Fibroblast of villous mesenchyme (primary cell): ENCODE results near the gene CD93. TPM values are rescaled to one million over a fixed set of nuclear protein-coding genes. Genes with fewer than 3 reads are reported as not detected.

Source experiments
- DNase-seq: peaks from one replicate; pipeline ENCODE4 v3.0.0-alpha.2; 2010; ENCODE audit warnings: low read depth
- H3K4me3 ChIP-seq: 2 replicates; pipeline ENCODE4 v1.5.1; 2011; ENCODE audit warnings: low read depth, mild to moderate bottlenecking, low read length
- total RNA-seq: library from RNA; depleted of rRNA; stranded (reverse); fragments of >200 nt; gene quantifications from 2 replicates; pipeline ENCODE4 v1.2.3, GENCODE V29; 2012
- TF ChIP-seq, protein P1 (sequence below): IDR thresholded peaks from 2 replicates; pipeline ENCODE4 v1.5.1; 2012; ENCODE audit warnings: low read depth, mild to moderate bottlenecking, low read length; ENCODE audit not compliant: insufficient read depth

The CD93 gene
- total RNA-seq, 1 donor: under 0.01 TPM

DNA sequence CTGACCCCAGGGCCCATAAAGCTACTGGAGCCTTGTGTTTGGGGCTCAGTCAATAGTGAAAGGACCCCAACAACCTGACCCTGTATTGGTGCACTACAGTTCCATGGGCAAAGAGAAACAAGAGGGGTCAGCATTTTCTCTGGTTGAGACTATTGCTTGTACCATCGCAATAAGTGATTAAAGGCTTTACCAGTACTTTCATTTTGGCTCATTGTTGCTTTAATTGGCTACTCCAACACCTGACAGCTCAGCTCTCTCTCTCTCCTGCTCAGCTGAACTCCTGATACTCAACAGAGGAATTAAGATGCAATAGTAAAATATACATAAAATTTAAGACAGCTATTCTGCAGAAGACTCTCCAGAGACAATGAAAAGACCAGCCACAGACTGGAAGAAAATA lies 17.8 kb downstream of the CD93 start:
- no peak for DNase-seq
- H3K4me3 ChIP-seq: no peak overlapping the region
- TF ChIP-seq, protein P1, sequence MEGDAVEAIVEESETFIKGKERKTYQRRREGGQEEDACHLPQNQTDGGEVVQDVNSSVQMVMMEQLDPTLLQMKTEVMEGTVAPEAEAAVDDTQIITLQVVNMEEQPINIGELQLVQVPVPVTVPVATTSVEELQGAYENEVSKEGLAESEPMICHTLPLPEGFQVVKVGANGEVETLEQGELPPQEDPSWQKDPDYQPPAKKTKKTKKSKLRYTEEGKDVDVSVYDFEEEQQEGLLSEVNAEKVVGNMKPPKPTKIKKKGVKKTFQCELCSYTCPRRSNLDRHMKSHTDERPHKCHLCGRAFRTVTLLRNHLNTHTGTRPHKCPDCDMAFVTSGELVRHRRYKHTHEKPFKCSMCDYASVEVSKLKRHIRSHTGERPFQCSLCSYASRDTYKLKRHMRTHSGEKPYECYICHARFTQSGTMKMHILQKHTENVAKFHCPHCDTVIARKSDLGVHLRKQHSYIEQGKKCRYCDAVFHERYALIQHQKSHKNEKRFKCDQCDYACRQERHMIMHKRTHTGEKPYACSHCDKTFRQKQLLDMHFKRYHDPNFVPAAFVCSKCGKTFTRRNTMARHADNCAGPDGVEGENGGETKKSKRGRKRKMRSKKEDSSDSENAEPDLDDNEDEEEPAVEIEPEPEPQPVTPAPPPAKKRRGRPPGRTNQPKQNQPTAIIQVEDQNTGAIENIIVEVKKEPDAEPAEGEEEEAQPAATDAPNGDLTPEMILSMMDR: no peak

DNA sequence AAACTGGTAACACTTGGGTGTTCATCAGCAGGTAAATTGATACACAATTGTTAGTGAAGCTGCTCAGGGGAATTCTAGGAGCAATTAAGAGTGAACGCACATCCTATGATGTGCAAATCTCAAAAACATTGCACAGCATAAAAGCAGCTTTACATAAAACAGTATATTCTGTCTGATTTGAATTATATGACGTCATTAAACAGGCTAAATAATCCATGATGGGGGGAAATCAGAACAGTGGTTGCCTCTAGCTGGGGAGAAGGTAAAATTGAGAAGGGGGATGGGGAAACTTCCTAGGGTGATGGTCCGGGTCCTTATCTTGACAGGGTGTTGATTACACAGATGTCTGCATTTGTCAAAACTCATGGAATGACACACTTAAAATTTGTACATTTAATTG lies 19.4 kb downstream of the CD93 start:
- no peak overlapping the region for H3K4me3 ChIP-seq
- TF ChIP-seq, protein P1: no peak
- no peak for DNase-seq

DNA sequence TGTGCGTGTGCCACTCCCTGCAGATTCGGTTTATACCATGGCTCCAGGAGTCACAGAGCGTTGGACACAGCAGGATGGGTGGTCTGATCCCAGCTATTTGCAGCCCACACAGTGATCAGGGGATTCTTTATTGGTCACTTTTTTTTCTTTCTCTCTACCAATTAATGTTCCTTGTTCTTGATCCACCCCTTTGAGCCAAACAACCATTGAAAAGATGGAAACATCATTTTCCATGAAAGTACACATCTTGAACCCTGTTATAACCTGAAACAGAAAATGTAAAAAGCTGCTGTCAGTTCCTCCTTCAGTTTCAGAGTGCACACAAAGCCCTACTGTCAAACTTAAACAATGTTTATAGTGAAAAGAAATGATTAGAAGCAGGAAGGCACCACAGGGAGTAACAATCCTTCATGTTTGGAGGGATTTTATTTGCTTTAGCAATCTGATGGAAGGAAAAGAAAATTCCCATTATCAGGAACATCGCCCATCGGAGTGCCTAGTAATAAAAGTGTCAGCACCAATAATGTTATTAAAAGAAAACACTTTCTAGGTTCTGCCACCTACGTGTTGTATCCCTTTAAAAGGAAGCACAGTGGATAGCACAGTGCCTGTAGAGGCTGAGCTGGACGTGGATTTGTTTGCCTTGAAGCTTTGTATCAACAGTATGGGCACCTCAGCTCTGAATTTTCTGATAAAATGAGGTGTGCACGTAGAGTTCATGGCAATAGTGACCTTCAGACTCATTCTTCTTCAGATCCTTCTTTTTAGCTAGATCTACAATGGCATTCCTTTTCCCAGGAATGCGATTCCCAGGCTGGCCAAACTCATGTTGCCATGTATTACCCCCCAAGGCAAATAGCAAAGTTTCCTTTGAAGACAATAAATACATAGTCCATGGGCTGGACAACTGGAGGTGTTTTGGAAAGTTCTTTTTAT lies 20.6 kb downstream of the CD93 start:
- TF ChIP-seq, protein P1: no peak
- H3K4me3 ChIP-seq: no peak overlapping the region
- DNase-seq: no peak

DNA sequence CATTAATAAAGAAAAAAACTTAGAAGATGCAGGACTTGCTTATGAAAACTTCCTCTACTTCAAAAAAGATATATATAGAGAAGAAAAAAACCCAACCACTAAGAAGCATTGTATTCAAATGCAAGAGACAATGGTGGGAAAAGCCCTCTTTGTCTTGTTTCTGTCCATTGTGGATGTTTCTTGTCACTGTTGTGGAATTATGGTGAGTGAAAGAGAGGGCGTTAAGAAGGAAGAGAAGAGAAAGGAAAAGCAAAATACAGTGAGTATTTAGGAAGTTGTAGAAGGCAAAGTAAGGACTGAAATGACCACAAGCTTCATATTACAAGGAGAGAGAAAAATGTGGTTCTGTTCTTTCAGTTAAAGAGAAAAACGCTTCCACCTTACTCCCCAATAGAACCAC lies 22.5 kb downstream of the CD93 start:
- TF ChIP-seq, protein P1: no peak
- H3K4me3 ChIP-seq: no peak overlapping the region

DNA sequence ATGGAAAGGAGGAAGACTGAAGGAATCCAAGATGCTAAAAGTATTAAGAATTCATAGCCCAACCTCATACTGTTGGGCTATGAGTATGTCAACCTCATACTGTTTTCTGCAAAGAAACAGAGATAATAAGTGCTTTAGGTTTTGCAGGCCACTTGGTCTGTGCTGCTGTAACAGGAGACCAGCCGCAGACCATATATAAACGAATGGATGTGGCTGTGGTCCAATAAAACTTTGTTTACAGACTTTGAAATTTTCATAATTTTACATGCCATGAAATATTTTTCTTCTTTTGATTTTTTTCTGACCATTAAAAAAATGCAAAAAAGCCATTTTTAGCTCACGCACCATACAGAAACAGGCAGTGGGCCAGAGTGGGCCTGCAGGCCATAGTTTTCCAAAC lies 23.0 kb downstream of the CD93 start:
- DNase-seq: no peak
- H3K4me3 ChIP-seq: no peak overlapping the region
- TF ChIP-seq, protein P1: no peak

More for the DNA sequence above, 22.5 kb downstream of the CD93 start:
- no peak for DNase-seq

DNA sequence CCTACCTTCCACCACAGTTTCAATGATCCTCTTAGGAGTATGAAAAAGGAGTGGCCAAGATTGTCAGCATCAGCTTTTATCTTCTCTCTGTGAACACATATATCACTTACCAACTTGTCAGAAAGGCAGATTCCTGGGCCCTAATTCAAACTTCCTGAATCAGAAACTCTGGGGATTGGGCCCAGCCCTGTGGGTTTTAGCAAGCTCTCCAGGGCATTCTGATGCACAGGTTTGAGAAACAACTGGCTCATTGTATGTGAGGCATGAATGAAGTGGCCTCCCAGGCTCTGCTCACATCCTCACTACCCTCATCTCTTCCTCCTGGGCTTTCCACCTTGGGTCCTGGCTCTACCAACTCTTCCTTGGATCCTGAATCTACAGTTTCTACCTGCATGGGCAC lies 23.5 kb downstream of the CD93 start:
- H3K4me3 ChIP-seq: no peak overlapping the region
- TF ChIP-seq, protein P1: no peak
- no peak for DNase-seq
